Measurements from ENCODE around the gene C2CD3.
"Not testable (repeated sequence)": the region's sequence is repeated elsewhere in the genome, so short reads cannot be mapped to it uniquely, and the experiment has no call there.

The C2CD3 gene

DNA sequence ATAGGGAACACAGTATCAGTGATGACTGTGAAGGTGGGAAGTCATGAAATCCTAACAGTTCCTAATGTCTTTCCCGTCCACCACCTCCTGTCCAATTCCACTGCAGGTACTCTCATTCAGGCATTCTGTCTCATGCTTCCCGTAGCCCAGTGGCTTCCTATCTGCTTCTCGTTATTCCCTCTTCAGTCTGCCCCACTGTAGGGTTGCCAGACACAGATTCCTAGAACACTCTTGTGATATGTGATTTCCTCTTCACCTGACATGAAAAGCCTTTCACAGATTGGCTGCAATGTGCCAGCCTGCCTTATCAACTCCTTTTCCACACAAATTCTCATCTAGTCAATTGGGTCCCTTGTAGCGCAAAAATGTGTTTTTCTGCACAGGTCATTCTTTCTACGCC, 49.0 kb downstream of the C2CD3 start:
- no peak for DNase-seq (ENCODE audit: low read depth)
- TF ChIP-seq, protein P1, sequence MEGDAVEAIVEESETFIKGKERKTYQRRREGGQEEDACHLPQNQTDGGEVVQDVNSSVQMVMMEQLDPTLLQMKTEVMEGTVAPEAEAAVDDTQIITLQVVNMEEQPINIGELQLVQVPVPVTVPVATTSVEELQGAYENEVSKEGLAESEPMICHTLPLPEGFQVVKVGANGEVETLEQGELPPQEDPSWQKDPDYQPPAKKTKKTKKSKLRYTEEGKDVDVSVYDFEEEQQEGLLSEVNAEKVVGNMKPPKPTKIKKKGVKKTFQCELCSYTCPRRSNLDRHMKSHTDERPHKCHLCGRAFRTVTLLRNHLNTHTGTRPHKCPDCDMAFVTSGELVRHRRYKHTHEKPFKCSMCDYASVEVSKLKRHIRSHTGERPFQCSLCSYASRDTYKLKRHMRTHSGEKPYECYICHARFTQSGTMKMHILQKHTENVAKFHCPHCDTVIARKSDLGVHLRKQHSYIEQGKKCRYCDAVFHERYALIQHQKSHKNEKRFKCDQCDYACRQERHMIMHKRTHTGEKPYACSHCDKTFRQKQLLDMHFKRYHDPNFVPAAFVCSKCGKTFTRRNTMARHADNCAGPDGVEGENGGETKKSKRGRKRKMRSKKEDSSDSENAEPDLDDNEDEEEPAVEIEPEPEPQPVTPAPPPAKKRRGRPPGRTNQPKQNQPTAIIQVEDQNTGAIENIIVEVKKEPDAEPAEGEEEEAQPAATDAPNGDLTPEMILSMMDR (IDR thresholded peaks at IDR 0.05; ENCODE audit: low read length, missing control alignments) = no peak
- no peak overlapping the region for H3K4me3 ChIP-seq (replicated peaks; ENCODE audit: low read depth, low read length)

DNA sequence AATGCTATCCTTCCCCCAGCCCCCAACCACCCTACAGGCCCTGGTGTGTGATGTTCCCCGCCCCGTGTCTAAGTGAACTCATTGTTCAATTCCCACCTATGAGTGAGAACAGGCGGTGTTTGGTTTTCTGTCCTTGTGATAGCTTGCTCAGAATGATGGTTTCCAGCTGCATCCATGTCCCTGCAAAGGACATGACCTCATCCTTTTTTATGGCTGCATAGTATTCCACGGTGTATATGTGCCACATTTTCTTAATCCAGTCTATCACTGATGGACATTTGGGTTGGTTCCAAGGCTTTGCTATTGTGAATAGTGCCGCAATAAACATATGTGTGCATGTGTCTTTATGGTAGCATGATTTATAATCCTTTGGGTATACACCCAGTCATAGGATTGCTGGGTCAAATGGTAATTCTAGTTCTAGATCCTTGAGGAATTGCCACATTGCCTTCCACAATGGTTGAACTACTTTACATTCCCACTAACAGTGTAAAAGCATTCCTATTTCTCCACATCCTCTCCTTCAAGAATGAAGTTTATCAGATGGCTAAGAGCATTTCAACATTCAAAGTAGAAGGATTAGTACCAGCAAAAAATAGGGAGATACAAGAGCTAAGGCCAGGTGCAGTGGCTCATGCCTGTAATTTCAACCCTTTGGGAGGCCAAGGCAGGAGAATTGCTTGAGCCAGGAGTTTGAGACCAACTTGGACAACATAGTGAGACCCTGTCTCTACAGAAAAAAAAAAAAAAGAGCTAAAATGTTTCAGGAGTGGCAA, 50.4 kb downstream of the C2CD3 start:
- not testable (repeated sequence) for DNase-seq (ENCODE audit: low read depth); H3K4me3 ChIP-seq (replicated peaks; ENCODE audit: low read depth, low read length)

DNA sequence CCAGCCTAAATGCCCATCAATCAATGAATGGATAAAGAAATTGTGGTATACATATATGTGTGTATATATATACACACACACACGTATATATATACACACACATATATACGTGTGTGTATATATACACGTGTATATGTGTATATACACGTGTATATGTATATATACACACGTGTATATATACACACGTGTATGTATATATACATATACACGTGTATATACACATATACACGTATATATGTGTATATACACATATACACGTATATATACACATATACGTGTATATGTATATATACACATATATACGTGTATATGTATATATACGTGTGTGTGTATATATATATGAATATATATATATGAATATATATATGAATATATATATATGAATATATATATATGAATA, 54.1 kb downstream of the C2CD3 start:
- TF ChIP-seq, protein P1 (IDR thresholded peaks at IDR 0.05; ENCODE audit: low read length, missing control alignments) = no peak
- H3K4me3 ChIP-seq (replicated peaks; ENCODE audit: low read depth, low read length) = no peak overlapping the region
- DNase-seq (ENCODE audit: low read depth) = no peak

DNA sequence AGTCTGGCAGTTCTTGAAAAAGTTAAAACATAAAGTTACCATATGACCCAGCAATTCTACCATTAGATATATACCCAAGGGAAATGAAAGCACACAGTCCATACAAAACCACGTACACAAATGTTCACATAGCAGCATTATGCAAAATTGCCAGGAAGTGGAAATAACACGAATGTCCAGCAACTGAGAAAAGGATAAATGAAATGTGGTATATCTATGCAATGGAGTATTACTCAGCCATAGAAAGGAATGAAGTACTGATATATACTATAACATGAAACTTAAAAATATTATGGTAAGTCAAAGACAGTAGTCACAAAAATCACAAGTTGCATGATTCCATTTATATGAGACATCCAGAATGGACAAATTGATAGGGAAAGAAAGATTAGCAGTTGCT, 57.9 kb downstream of the C2CD3 start:
- TF ChIP-seq, protein P1 (IDR thresholded peaks at IDR 0.05; ENCODE audit: low read length, missing control alignments) = no peak
- no peak for DNase-seq (ENCODE audit: low read depth)
- H3K4me3 ChIP-seq (replicated peaks; ENCODE audit: low read depth, low read length) = no peak overlapping the region

DNA sequence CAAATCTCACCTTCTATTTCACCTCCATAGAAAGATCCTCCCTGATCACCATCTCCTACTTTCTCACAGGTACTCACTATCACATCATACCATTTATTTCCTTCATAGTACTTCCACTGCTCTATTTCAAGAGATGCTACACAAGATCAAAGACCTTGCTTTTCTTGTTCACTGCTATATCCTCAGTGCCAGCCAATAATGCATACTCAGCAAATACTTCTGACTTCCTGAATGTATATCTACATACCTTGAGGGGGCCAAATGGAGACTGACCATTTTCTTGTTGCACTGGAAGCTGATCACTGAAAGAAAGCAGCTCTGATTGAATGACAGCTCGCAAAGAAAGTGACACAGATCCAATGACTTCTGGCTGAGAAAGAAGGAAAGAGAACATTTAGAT, 64.7 kb downstream of the C2CD3 start:
- TF ChIP-seq, protein P1 (IDR thresholded peaks at IDR 0.05; ENCODE audit: low read length, missing control alignments) = no peak
- H3K4me3 ChIP-seq (replicated peaks; ENCODE audit: low read depth, low read length) = no peak overlapping the region
- DNase-seq (ENCODE audit: low read depth) = no peak

DNA sequence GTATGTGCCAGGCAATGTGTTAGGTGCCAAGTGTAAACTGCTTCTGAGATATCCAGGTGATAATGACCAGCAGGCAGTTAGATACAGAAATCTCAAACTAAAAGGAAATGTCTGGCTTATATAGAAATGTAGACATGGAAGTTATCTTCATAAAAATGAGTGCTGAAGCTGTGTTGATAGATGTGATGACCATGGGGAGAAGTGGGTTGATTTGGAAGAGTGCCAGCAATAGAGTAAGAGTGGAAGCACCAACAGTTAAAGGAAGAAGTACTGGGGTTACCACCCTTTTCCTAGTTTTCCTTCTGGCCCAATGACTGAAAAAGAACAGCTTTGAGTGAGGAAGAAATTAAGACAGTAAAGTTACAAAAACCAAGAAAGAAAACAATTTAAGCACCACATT, 68.5 kb downstream of the C2CD3 start:
- DNase-seq (ENCODE audit: low read depth) = no peak
- no peak overlapping the region for H3K4me3 ChIP-seq (replicated peaks; ENCODE audit: low read depth, low read length)
- TF ChIP-seq, protein P1 (IDR thresholded peaks at IDR 0.05; ENCODE audit: low read length, missing control alignments) = no peak

DNA sequence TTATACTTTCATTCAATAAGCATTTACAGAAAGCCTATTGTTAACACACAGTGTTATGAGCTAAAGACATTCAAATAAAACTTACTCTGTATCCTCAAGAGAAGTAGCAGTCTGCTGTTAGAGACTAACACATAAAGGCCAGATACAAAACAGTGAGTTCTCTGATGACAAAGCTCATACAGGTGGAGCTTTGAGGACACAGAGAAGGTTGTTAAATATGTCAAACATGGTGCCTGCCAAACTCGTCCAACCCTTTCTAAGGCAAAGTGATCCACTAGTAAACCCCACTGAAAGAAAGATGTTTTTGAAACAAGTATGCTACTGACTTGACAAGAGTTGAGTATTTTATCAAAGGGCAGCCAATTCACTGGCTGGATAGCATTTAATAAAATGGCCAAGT, 70.1 kb downstream of the C2CD3 start:
- TF ChIP-seq, protein P1 (IDR thresholded peaks at IDR 0.05; ENCODE audit: low read length, missing control alignments) = no peak
- no peak for DNase-seq (ENCODE audit: low read depth)
- H3K4me3 ChIP-seq (replicated peaks; ENCODE audit: low read depth, low read length) = no peak overlapping the region
